Measurements from ENCODE around the gene ABLIM1.
"Not testable (repeated sequence)": the region's sequence is repeated elsewhere in the genome, so short reads cannot be mapped to it uniquely, and the experiment has no call there.

Gene ABLIM1

GRCh38 chr10:114658175-114658574 is at the start of gene ABLIM1:
Gene ABLIM1 (minus strand): TSS chr10:114658275. CDS start chr10:114658200, 75 bp downstream.
- no peak for DNase-seq (ENCODE audit: low spot score)

- DNase-seq (ENCODE audit: low spot score): no peak
These were observed 48.5 kb upstream of the ABLIM1 start for GRCh38 chr10:114706458-114707055.

GRCh38 chr10:114704679-114705078 is 46.6 kb upstream of the ABLIM1 start:
- no peak for DNase-seq (ENCODE audit: low spot score)

- peak; percentile 30 for DNase-seq (ENCODE audit: low spot score)
These were observed 45.5 kb upstream of the ABLIM1 start for GRCh38 chr10:114703377-114704107.

- no peak for DNase-seq (ENCODE audit: low spot score)
These were observed 40.4 kb upstream of the ABLIM1 start for GRCh38 chr10:114698271-114699061.

GRCh38 chr10:114697061-114697598 is 39.1 kb upstream of the ABLIM1 start:
- DNase-seq (ENCODE audit: low spot score): no peak

- not testable (repeated sequence) for DNase-seq (ENCODE audit: low spot score)
These were observed 38.2 kb upstream of the ABLIM1 start for GRCh38 chr10:114696301-114696700.

- peak; percentile 50 for DNase-seq (ENCODE audit: low spot score)
These were observed 36.7 kb upstream of the ABLIM1 start for GRCh38 chr10:114694752-114695151.

- no peak for DNase-seq (ENCODE audit: low spot score)
These were observed 36.0 kb upstream of the ABLIM1 start for GRCh38 chr10:114694062-114694461.

- DNase-seq (ENCODE audit: low spot score): peak; percentile 14
These were observed 33.4 kb upstream of the ABLIM1 start for GRCh38 chr10:114691442-114691941.

- DNase-seq (ENCODE audit: low spot score): no peak
These were observed 30.7 kb upstream of the ABLIM1 start for GRCh38 chr10:114688786-114689185.

- no peak for DNase-seq (ENCODE audit: low spot score)
These were observed 29.4 kb upstream of the ABLIM1 start for GRCh38 chr10:114687459-114687858.

GRCh38 chr10:114686013-114686412 is 27.9 kb upstream of the ABLIM1 start:
- no peak for DNase-seq (ENCODE audit: low spot score)

GRCh38 chr10:114685456-114685855 is 27.4 kb upstream of the ABLIM1 start:
- no peak for DNase-seq (ENCODE audit: low spot score)

GRCh38 chr10:114684822-114685209 is 26.7 kb upstream of the ABLIM1 start:
- DNase-seq (ENCODE audit: low spot score): peak; percentile 69

- peak; percentile 83 for DNase-seq (ENCODE audit: low spot score)
These were observed 26.2 kb upstream of the ABLIM1 start for GRCh38 chr10:114684084-114684821.

- DNase-seq (ENCODE audit: low spot score): no peak
These were observed 25.5 kb upstream of the ABLIM1 start for GRCh38 chr10:114683593-114683992.

- DNase-seq (ENCODE audit: low spot score): no peak
These were observed 25.1 kb upstream of the ABLIM1 start for GRCh38 chr10:114683162-114683561.

GRCh38 chr10:114682532-114682931 is 24.5 kb upstream of the ABLIM1 start:
- no peak for DNase-seq (ENCODE audit: low spot score)

GRCh38 chr10:114682121-114682520 is 24.0 kb upstream of the ABLIM1 start:
- DNase-seq (ENCODE audit: low spot score): no peak

GRCh38 chr10:114681542-114681941 is 23.5 kb upstream of the ABLIM1 start:
- no peak for DNase-seq (ENCODE audit: low spot score)
